ENCODE results near the gene OR5H2. TPM values are rescaled to one million over a fixed set of nuclear protein-coding genes. Genes with fewer than 3 reads are reported as not detected.
"Not testable (repeated sequence)": the region's sequence is repeated elsewhere in the genome, so short reads cannot be mapped to it uniquely, and the experiment has no call there.

The OR5H2 gene
- total RNA-seq = not detected
- not detected for total RNA-seq (2013)
- total RNA-seq = 0 reads per million in 29 experiments

GRCh38 chr3:98282205-98282604 lies at the start of gene OR5H2:
Gene OR5H2 (plus strand): TSS chr3:98282505. CDS start chr3:98282903, 398 bp downstream.
- Histone ChIP-seq H3K27ac (ENCODE audit: low read length) (no peak within 1 kb of the TSS), H3K4me1 (ENCODE audit: control insufficient read depth in 1 of 2, extremely low read depth in 1 of 2, insufficient read depth in 2 of 2, low read length in 2 of 2) (no peaks in the 10 kb centered on the region), H3K27me3 (replicated peaks in 1 of 2; ENCODE audit: control insufficient read depth in 2 of 2, extremely low read depth in 1 of 2, insufficient read depth in 2 of 2, low read length in 1 of 2) (no peaks in the 10 kb centered on the region), H3K4me3 (ENCODE audit: control insufficient read depth in 1 of 2, extremely low read depth in 1 of 2, low read length in 1 of 2) (no peak within 1 kb of the TSS), H3K9me3 (no peaks in the 10 kb centered on the region), H3K36me3 (ENCODE audit: control insufficient read depth in 2 of 2, extremely low read depth in 1 of 2, insufficient read depth in 1 of 2, low read length in 1 of 2) (no peaks in the 10 kb centered on the region)
- peaks cover 2 to 5% (median 3%) of the 10 kb centered on the region in 3 donors for H3K4me1 Mint-ChIP-seq
- H3K36me3 Mint-ChIP-seq = no peaks in the 10 kb centered on the region
- CTCF ChIA-PET = no interaction called here
- DNase-seq (no peak), ATAC-seq (replicated peaks in 1 of 4) (no peak)
- no peak within 1 kb of the TSS for H3K4me3 Mint-ChIP-seq
- peaks cover 0 to 3% of the 10 kb centered on the region in 2 donors for H3K27me3 Mint-ChIP-seq
- POLR2A ChIA-PET = no interaction called here
- no peak within 1 kb of the TSS for H3K27ac Mint-ChIP-seq
- 80% methylated on average over 1 of the region's 2 CpGs for WGBS (ENCODE audit: insufficient coverage)
- no peaks in the 10 kb centered on the region for H3K9me3 Mint-ChIP-seq

GRCh38 chr3:98233468-98233867 lies 48.8 kb upstream of the OR5H2 start:
- Mint-ChIP-seq H3K27ac (no peak overlapping the region), H3K4me3 (no peak overlapping the region), H3K9me3 (no peaks in the 10 kb centered on the region), H3K36me3 (no peaks in the 10 kb centered on the region), H3K4me1 (no peaks in the 10 kb centered on the region), H3K27me3 (peaks cover 2 to 11% of the 10 kb centered on the region in 2 donors)
- 0% methylated on average over 2 of the region's 5 CpGs for WGBS (ENCODE audit: insufficient coverage)
- Histone ChIP-seq H3K9me3 (no peaks in the 10 kb centered on the region), H3K4me3 (ENCODE audit: control insufficient read depth in 1 of 2, extremely low read depth in 1 of 2, low read length in 1 of 2) (no peak overlapping the region), H3K36me3 (ENCODE audit: control insufficient read depth in 2 of 2, extremely low read depth in 1 of 2, insufficient read depth in 1 of 2, low read length in 1 of 2) (no peaks in the 10 kb centered on the region), H3K4me1 (ENCODE audit: control insufficient read depth in 1 of 2, extremely low read depth in 1 of 2, insufficient read depth in 2 of 2, low read length in 2 of 2) (no peaks in the 10 kb centered on the region), H3K27me3 (replicated peaks in 1 of 2; ENCODE audit: control insufficient read depth in 2 of 2, extremely low read depth in 1 of 2, insufficient read depth in 2 of 2, low read length in 1 of 2) (no peaks in the 10 kb centered on the region), H3K27ac (ENCODE audit: low read length) (no peak overlapping the region)
- ATAC-seq (replicated peaks in 1 of 4) = no peak
- no peak for DNase-seq
- CTCF ChIA-PET = no interaction called here
- POLR2A ChIA-PET = no interaction called here

GRCh38 chr3:98240131-98240530 lies 42.2 kb upstream of the OR5H2 start:
- DNase-seq = no peak
- CTCF ChIA-PET = no interaction called here
- Histone ChIP-seq H3K27me3 (replicated peaks in 1 of 2; ENCODE audit: control insufficient read depth in 2 of 2, extremely low read depth in 1 of 2, insufficient read depth in 2 of 2, low read length in 1 of 2) (no peaks in the 10 kb centered on the region), H3K4me1 (ENCODE audit: control insufficient read depth in 1 of 2, extremely low read depth in 1 of 2, insufficient read depth in 2 of 2, low read length in 2 of 2) (no peaks in the 10 kb centered on the region), H3K9me3 (no peaks in the 10 kb centered on the region), H3K4me3 (ENCODE audit: control insufficient read depth in 1 of 2, extremely low read depth in 1 of 2, low read length in 1 of 2) (no peak overlapping the region), H3K36me3 (ENCODE audit: control insufficient read depth in 2 of 2, extremely low read depth in 1 of 2, insufficient read depth in 1 of 2, low read length in 1 of 2) (no peaks in the 10 kb centered on the region), H3K27ac (ENCODE audit: low read length) (no peak overlapping the region)
- peaks cover 0 to 10% of the 10 kb centered on the region in 2 donors for H3K27me3 Mint-ChIP-seq
- no peaks in the 10 kb centered on the region for H3K36me3 Mint-ChIP-seq
- no peaks in the 10 kb centered on the region for H3K9me3 Mint-ChIP-seq
- POLR2A ChIA-PET = no interaction called here
- H3K27ac Mint-ChIP-seq = no peak overlapping the region
- H3K4me3 Mint-ChIP-seq = no peak overlapping the region
- ATAC-seq (replicated peaks in 1 of 4) = no peak
- H3K4me1 Mint-ChIP-seq = no peaks in the 10 kb centered on the region

GRCh38 chr3:98242155-98242554 lies 40.1 kb upstream of the OR5H2 start:
- no peaks in the 10 kb centered on the region for H3K36me3 ChIP-seq (ENCODE audit: control insufficient read depth in 2 of 2, extremely low read depth in 1 of 2, insufficient read depth in 1 of 2, low read length in 1 of 2)
- Mint-ChIP-seq H3K9me3 (no peaks in the 10 kb centered on the region), H3K27ac (no peak overlapping the region), H3K36me3 (no peaks in the 10 kb centered on the region), H3K27me3 (peaks cover 2 to 4% of the 10 kb centered on the region in 2 donors), H3K4me3 (no peak overlapping the region), H3K4me1 (no peaks in the 10 kb centered on the region)
- H3K4me1 ChIP-seq (ENCODE audit: control insufficient read depth in 1 of 2, extremely low read depth in 1 of 2, insufficient read depth in 2 of 2, low read length in 2 of 2) = no peaks in the 10 kb centered on the region
- ChIA-PET POLR2A (no interaction called here), CTCF (no interaction called here)
- no peak overlapping the region for H3K27ac ChIP-seq (ENCODE audit: low read length)
- H3K9me3 ChIP-seq = no peaks in the 10 kb centered on the region
- H3K27me3 ChIP-seq (replicated peaks in 1 of 2; ENCODE audit: control insufficient read depth in 2 of 2, extremely low read depth in 1 of 2, insufficient read depth in 2 of 2, low read length in 1 of 2) = no peaks in the 10 kb centered on the region
- ATAC-seq (replicated peaks in 1 of 4) = no peak
- H3K4me3 ChIP-seq (ENCODE audit: control insufficient read depth in 1 of 2, extremely low read depth in 1 of 2, low read length in 1 of 2) = no peak overlapping the region
- WGBS (ENCODE audit: insufficient coverage) = no CpG with 5 or more reads among the region's 1 CpG
- no peak for DNase-seq

- no peak for ATAC-seq (replicated peaks in 1 of 4)
- Mint-ChIP-seq H3K36me3 (no peaks in the 10 kb centered on the region), H3K27ac (no peak overlapping the region), H3K27me3 (peaks cover 0 to 2% of the 10 kb centered on the region in 2 donors), H3K4me1 (no peaks in the 10 kb centered on the region), H3K9me3 (no peaks in the 10 kb centered on the region), H3K4me3 (no peak overlapping the region)
- Histone ChIP-seq H3K4me3 (ENCODE audit: control insufficient read depth in 1 of 2, extremely low read depth in 1 of 2, low read length in 1 of 2) (no peak overlapping the region), H3K9me3 (no peaks in the 10 kb centered on the region), H3K36me3 (ENCODE audit: control insufficient read depth in 2 of 2, extremely low read depth in 1 of 2, insufficient read depth in 1 of 2, low read length in 1 of 2) (no peaks in the 10 kb centered on the region), H3K27me3 (replicated peaks in 1 of 2; ENCODE audit: control insufficient read depth in 2 of 2, extremely low read depth in 1 of 2, insufficient read depth in 2 of 2, low read length in 1 of 2) (peaks cover 0 to 3% of the 10 kb centered on the region in 2 experiments), H3K27ac (ENCODE audit: low read length) (no peak overlapping the region), H3K4me1 (ENCODE audit: control insufficient read depth in 1 of 2, extremely low read depth in 1 of 2, insufficient read depth in 2 of 2, low read length in 2 of 2) (no peaks in the 10 kb centered on the region)
- DNase-seq = no peak
- ChIA-PET CTCF (no interaction called here), POLR2A (no interaction called here)
- WGBS (ENCODE audit: insufficient coverage) = 58% methylated on average over 4 of the region's 7 CpGs
Measured at GRCh38 chr3:98243843-98244242, 38.5 kb upstream of the OR5H2 start.

GRCh38 chr3:98246142-98246541 lies 36.2 kb upstream of the OR5H2 start:
- H3K9me3 Mint-ChIP-seq = peaks cover 0 to 4% (median 0%) of the 10 kb centered on the region in 3 donors
- no peak overlapping the region for H3K27ac ChIP-seq (ENCODE audit: low read length)
- H3K4me1 Mint-ChIP-seq = no peaks in the 10 kb centered on the region
- H3K4me3 ChIP-seq (ENCODE audit: control insufficient read depth in 1 of 2, extremely low read depth in 1 of 2, low read length in 1 of 2) = no peak overlapping the region
- ATAC-seq (replicated peaks in 1 of 4) (no peak), DNase-seq (no peak)
- peaks cover 0 to 2% of the 10 kb centered on the region in 2 donors for H3K27me3 Mint-ChIP-seq
- peaks cover 0 to 3% of the 10 kb centered on the region in 2 experiments for H3K27me3 ChIP-seq (replicated peaks in 1 of 2; ENCODE audit: control insufficient read depth in 2 of 2, extremely low read depth in 1 of 2, insufficient read depth in 2 of 2, low read length in 1 of 2)
- CTCF ChIA-PET = no interaction called here
- no peaks in the 10 kb centered on the region for H3K9me3 ChIP-seq
- POLR2A ChIA-PET = no interaction called here
- no peaks in the 10 kb centered on the region for H3K36me3 ChIP-seq (ENCODE audit: control insufficient read depth in 2 of 2, extremely low read depth in 1 of 2, insufficient read depth in 1 of 2, low read length in 1 of 2)
- H3K36me3 Mint-ChIP-seq = no peaks in the 10 kb centered on the region
- H3K4me3 Mint-ChIP-seq = no peak overlapping the region
- no peaks in the 10 kb centered on the region for H3K4me1 ChIP-seq (ENCODE audit: control insufficient read depth in 1 of 2, extremely low read depth in 1 of 2, insufficient read depth in 2 of 2, low read length in 2 of 2)
- no peak overlapping the region for H3K27ac Mint-ChIP-seq
- WGBS (ENCODE audit: insufficient coverage) = 81% methylated on average over 6 of the region's 10 CpGs

- H3K9me3 ChIP-seq; H3K27me3 ChIP-seq (replicated peaks in 1 of 2; ENCODE audit: control insufficient read depth in 2 of 2, extremely low read depth in 1 of 2, insufficient read depth in 2 of 2, low read length in 1 of 2); H3K4me3 ChIP-seq (ENCODE audit: control insufficient read depth in 1 of 2, extremely low read depth in 1 of 2, low read length in 1 of 2); H3K4me1 ChIP-seq (ENCODE audit: control insufficient read depth in 1 of 2, extremely low read depth in 1 of 2, insufficient read depth in 2 of 2, low read length in 2 of 2); H3K36me3 ChIP-seq (ENCODE audit: control insufficient read depth in 2 of 2, extremely low read depth in 1 of 2, insufficient read depth in 1 of 2, low read length in 1 of 2); DNase-seq; H3K4me1 Mint-ChIP-seq; POLR2A ChIA-PET; H3K27ac Mint-ChIP-seq; H3K27me3 Mint-ChIP-seq; H3K27ac ChIP-seq (ENCODE audit: low read length); CTCF ChIA-PET; H3K36me3 Mint-ChIP-seq; H3K4me3 Mint-ChIP-seq; ATAC-seq (replicated peaks in 1 of 4): not testable (repeated sequence)
- peaks cover under 1 to 10% (median 3%) of the 10 kb centered on the region in 3 donors for H3K9me3 Mint-ChIP-seq
- WGBS (ENCODE audit: insufficient coverage) = 90% methylated on average over 5 of the region's 5 CpGs
Measured at GRCh38 chr3:98256026-98256425, 26.3 kb upstream of the OR5H2 start.
